ENCODE results near the gene AMACR. TPM values are rescaled to one million over a fixed set of nuclear protein-coding genes. Genes with fewer than 3 reads are reported as not detected.
"Not testable (repeated sequence)": the region's sequence is repeated elsewhere in the genome, so short reads cannot be mapped to it uniquely, and the experiment has no call there.

The AMACR gene
- total RNA-seq, 1 donor from 2014 or later, result 6.0 TPM

GRCh38 chr5:34035756-34036155 is 27.9 kb upstream of the AMACR start:
- no peak for ATAC-seq (ENCODE audit: low read depth)
- ChIA-PET POLR2A (no interaction called here), CTCF (no interaction called here)
- intact Hi-C loops (cut with micrococcal nuclease), result no loop called here
- DNase-seq, result no peak
- no peak for TF ChIP-seq CTCF (IDR thresholded peaks at IDR 0.05)
- Mint-ChIP-seq H3K27ac (no peak overlapping the region), H3K27me3 (no peaks in the 10 kb centered on the region), H3K36me3 (ENCODE audit: low read depth) (peaks cover 30% of the 10 kb centered on the region), H3K4me3 (no peak overlapping the region), H3K4me1 (no peaks in the 10 kb centered on the region), H3K9me3 (no peaks in the 10 kb centered on the region)

- Mint-ChIP-seq H3K36me3 (ENCODE audit: low read depth) (peaks cover 35% of the 10 kb centered on the region), H3K27me3 (no peaks in the 10 kb centered on the region), H3K4me3 (no peak overlapping the region), H3K27ac (no peak overlapping the region), H3K9me3 (no peaks in the 10 kb centered on the region), H3K4me1 (no peaks in the 10 kb centered on the region)
- POLR2A ChIA-PET, result no interaction called here
- TF ChIP-seq CTCF (IDR thresholded peaks at IDR 0.05), result no peak
- CTCF ChIA-PET, result no interaction called here
- intact Hi-C loops (cut with micrococcal nuclease), result no loop called here
- DNase-seq, result no peak
- no peak for ATAC-seq (ENCODE audit: low read depth)
Measured at GRCh38 chr5:34034534-34035327, 26.9 kb upstream of the AMACR start.

DNA sequence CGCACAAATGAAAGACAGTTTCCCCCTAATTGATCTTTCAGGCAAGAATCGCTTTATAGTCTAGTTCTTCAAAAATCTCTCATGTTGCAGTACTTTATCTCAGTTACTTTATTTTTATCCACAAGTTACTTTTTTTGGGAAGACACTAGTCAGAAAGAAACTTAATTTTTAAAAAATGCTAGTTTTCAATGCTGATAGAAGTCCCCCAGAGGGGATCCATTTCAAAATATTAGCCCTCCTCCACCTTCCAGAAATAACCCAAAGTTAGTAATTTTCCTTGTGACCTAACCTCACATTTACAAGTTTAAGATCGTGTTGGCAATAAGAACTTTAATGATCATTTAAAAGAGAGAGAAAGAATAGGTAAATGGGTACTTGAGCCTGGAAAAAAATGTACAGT is 24.1 kb upstream of the AMACR start:
- CTCF ChIA-PET, result no interaction called here
- intact Hi-C loops (cut with micrococcal nuclease), result no loop called here
- H3K4me3 Mint-ChIP-seq, result no peak overlapping the region
- peaks cover 49% of the 10 kb centered on the region for H3K36me3 Mint-ChIP-seq (ENCODE audit: low read depth)
- no peaks in the 10 kb centered on the region for H3K27me3 Mint-ChIP-seq
- no peak for DNase-seq
- no peaks in the 10 kb centered on the region for H3K9me3 Mint-ChIP-seq
- POLR2A ChIA-PET, result no interaction called here
- no peak overlapping the region for H3K27ac Mint-ChIP-seq
- H3K4me1 Mint-ChIP-seq, result no peaks in the 10 kb centered on the region
- no peak for TF ChIP-seq CTCF (IDR thresholded peaks at IDR 0.05)
- no peak for ATAC-seq (ENCODE audit: low read depth)

GRCh38 chr5:34031117-34031516 is 23.3 kb upstream of the AMACR start:
- no peak overlapping the region for H3K27ac Mint-ChIP-seq
- H3K4me1 Mint-ChIP-seq, result no peaks in the 10 kb centered on the region
- H3K27me3 Mint-ChIP-seq, result no peaks in the 10 kb centered on the region
- intact Hi-C loops (cut with micrococcal nuclease), result no loop called here
- H3K36me3 Mint-ChIP-seq (ENCODE audit: low read depth), result peaks cover 55% of the 10 kb centered on the region
- no peak for TF ChIP-seq CTCF (IDR thresholded peaks at IDR 0.05)
- no peak for ATAC-seq (ENCODE audit: low read depth)
- DNase-seq, result no peak
- H3K9me3 Mint-ChIP-seq, result no peaks in the 10 kb centered on the region
- ChIA-PET CTCF (no interaction called here), POLR2A (no interaction called here)
- no peak overlapping the region for H3K4me3 Mint-ChIP-seq

DNA sequence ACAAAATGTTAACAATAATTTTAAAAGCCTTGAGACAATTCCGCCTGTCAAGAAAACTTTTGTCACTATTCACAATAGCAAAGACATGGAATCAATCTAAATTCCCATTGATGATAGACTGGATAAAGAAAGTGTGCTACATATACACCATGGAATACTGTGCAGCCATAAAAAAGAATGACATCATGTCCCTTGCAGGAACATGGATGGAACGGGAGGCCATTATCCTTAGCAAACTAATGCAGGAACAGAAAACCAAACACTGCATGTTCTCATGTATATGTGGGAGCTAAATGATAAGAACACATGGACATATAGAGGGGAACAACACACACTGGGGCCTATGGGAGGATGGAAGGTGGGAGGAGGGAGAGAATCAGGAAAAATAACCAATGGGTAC is 22.7 kb upstream of the AMACR start:
- H3K4me1 Mint-ChIP-seq; DNase-seq; CTCF ChIA-PET; H3K9me3 Mint-ChIP-seq; POLR2A ChIA-PET; intact Hi-C loops (cut with micrococcal nuclease); H3K27ac Mint-ChIP-seq; H3K27me3 Mint-ChIP-seq; ATAC-seq (ENCODE audit: low read depth); H3K4me3 Mint-ChIP-seq: not testable (repeated sequence)
- H3K36me3 Mint-ChIP-seq (ENCODE audit: low read depth), result peaks cover 60% of the 10 kb centered on the region

DNA sequence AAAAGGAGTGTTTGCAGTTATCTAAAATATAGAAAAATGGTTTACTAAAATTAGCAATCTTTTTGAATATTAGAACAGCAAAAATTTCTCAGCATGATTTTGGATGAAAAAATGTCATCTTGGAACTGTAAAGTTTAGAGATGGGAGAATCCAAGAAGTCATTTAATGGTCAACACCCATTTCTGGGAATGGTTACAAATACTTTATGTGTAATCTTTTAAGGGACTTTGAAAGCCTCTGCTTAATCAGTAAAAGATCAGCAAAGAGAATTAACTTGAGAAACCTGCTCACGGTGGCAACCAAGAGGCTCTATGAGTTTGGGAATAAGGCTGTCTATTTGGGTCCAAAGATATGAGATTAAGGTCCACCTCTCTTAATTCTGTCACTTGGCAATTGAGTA is 22.2 kb upstream of the AMACR start:
- POLR2A ChIA-PET, result no interaction called here
- H3K36me3 Mint-ChIP-seq (ENCODE audit: low read depth), result peaks cover 57% of the 10 kb centered on the region
- no peaks in the 10 kb centered on the region for H3K27me3 Mint-ChIP-seq
- no peak for TF ChIP-seq CTCF (IDR thresholded peaks at IDR 0.05)
- intact Hi-C loops (cut with micrococcal nuclease), result no loop called here
- no peaks in the 10 kb centered on the region for H3K9me3 Mint-ChIP-seq
- H3K4me3 Mint-ChIP-seq, result no peak overlapping the region
- CTCF ChIA-PET, result no interaction called here
- H3K4me1 Mint-ChIP-seq, result no peaks in the 10 kb centered on the region
- DNase-seq (no peak), ATAC-seq (ENCODE audit: low read depth) (no peak)
- no peak overlapping the region for H3K27ac Mint-ChIP-seq

Data from activated B cell treated with CpG ODN at 0.5 μM for 24 hours (primary cell).